Neuronal stem cell (in vitro differentiated cells): ENCODE data around the gene CA9.

ENCODE experiments used
- DNase-seq: peaks from one replicate; pipeline ENCODE4 v3.0.0-alpha.2; 2013; ENCODE audit warnings: low spot score
- H2AFZ ChIP-seq: one replicate; pipeline ENCODE4 v1.6.1; 2013; ENCODE audit warnings: mild to moderate bottlenecking, low read length, inconsistent platforms
- H2AK5ac ChIP-seq: 2 replicates; pipeline ENCODE4 v1.6.1; 2013; ENCODE audit warnings: low read depth, mild to moderate bottlenecking, inconsistent platforms, low read length, moderate library complexity, mixed read lengths
- H2BK120ac ChIP-seq: 2 replicates; pipeline ENCODE4 v1.6.1; 2013; ENCODE audit warnings: low read depth, mild to moderate bottlenecking, inconsistent platforms, low read length, moderate library complexity, mixed read lengths
- H2BK12ac ChIP-seq: one replicate; pipeline ENCODE4 v1.6.1; 2013; ENCODE audit warnings: low read length, inconsistent platforms
- H2BK15ac ChIP-seq: 2 replicates; pipeline ENCODE4 v1.6.1; 2013; ENCODE audit warnings: mild to moderate bottlenecking, low read length, inconsistent platforms, mixed read lengths
- H2BK5ac ChIP-seq: one replicate; pipeline ENCODE4 v1.6.1; 2013; ENCODE audit warnings: inconsistent platforms, mild to moderate bottlenecking, low read length, moderate library complexity
- H3K14ac ChIP-seq: one replicate; pipeline ENCODE4 v1.6.1; 2013; ENCODE audit warnings: low read length, inconsistent platforms
- H3K18ac ChIP-seq: 2 replicates; pipeline ENCODE4 v1.6.1; 2013; ENCODE audit warnings: low read length, inconsistent platforms
- H3K23ac ChIP-seq: 2 replicates; pipeline ENCODE4 v1.6.1; 2013; ENCODE audit warnings: low read depth, mild to moderate bottlenecking, mixed read lengths, low read length, inconsistent platforms; ENCODE audit not compliant: poor library complexity
- H3K27ac ChIP-seq: replicated peaks from 3 replicates; pipeline ENCODE4 v1.5.1; 2013; ENCODE audit warnings: low read length, inconsistent platforms
- H3K27me3 ChIP-seq, 3 experiments: 2 replicates each; pipeline ENCODE4 v1.6.1; 2013; ENCODE audit warnings: low read length in 3 of 3, mild to moderate bottlenecking in 2 of 3, inconsistent platforms in 1 of 3, low read depth in 1 of 3, mixed read lengths in 1 of 3, moderate library complexity in 1 of 3; ENCODE audit not compliant: control insufficient read depth in 3 of 3, insufficient read depth in 3 of 3
- H3K36me3 ChIP-seq, 2 donors: replicated peaks in 1 of 2; 2 replicates each; pipeline ENCODE4 v1.6.1; 2013; ENCODE audit warnings: low read length in 2 of 2; ENCODE audit not compliant: control insufficient read depth in 2 of 2, insufficient read depth in 2 of 2
- H3K4ac ChIP-seq: 2 replicates; pipeline ENCODE4 v1.6.1; 2013; ENCODE audit warnings: inconsistent platforms, mild to moderate bottlenecking, low read length, moderate library complexity
- H3K4me1 ChIP-seq, 2 donors: 1 replicate in 1 of 2; 2 replicates in 1 of 2; pipeline ENCODE4 v1.6.1; 2013; ENCODE audit warnings: low read length in 2 of 2, low read depth in 1 of 2; ENCODE audit not compliant: control insufficient read depth in 2 of 2, insufficient read depth in 1 of 2
- H3K4me2 ChIP-seq: one replicate; pipeline ENCODE4 v1.6.1; 2013; ENCODE audit warnings: mild to moderate bottlenecking, low read length, inconsistent platforms; ENCODE audit not compliant: insufficient read depth, poor library complexity, severe bottlenecking
- H3K4me3 ChIP-seq, 2 donors: 2 replicates each; pipeline ENCODE4 v1.5.1; 2013; ENCODE audit warnings: low read length in 2 of 2, mild to moderate bottlenecking in 2 of 2, inconsistent platforms in 1 of 2, moderate library complexity in 1 of 2
- H3K79me1 ChIP-seq: one replicate; pipeline ENCODE4 v1.6.1; 2013; ENCODE audit warnings: low read depth, mild to moderate bottlenecking, inconsistent platforms, low read length, moderate library complexity
- H3K9ac ChIP-seq: one replicate; pipeline ENCODE4 v1.6.1; 2013; ENCODE audit warnings: mild to moderate bottlenecking, low read depth, low read length, inconsistent platforms; ENCODE audit not compliant: poor library complexity
- H3K9me3 ChIP-seq, 2 donors: replicated peaks in 1 of 2; 2 replicates each; pipeline versions ENCODE3 to v1.6.1; 2013; ENCODE audit warnings: low read length in 2 of 2, mild to moderate bottlenecking in 2 of 2, inconsistent platforms in 1 of 2, low read depth in 1 of 2, mixed read lengths in 1 of 2, moderate library complexity in 1 of 2; ENCODE audit not compliant: control insufficient read depth in 2 of 2, insufficient read depth in 1 of 2
- H4K8ac ChIP-seq: one replicate; pipeline ENCODE4 v1.6.1; 2013; ENCODE audit warnings: low read depth, mild to moderate bottlenecking, inconsistent platforms, low read length, moderate library complexity
- H4K91ac ChIP-seq: one replicate; pipeline ENCODE4 v1.6.1; 2013; ENCODE audit warnings: low read length, low read depth, mild to moderate bottlenecking, inconsistent platforms; ENCODE audit not compliant: poor library complexity
- WGBS, 2 donors: extraction: QIAGEN DNeasy Blood & Tissue Kit; methylation state at CpG; one replicate each; pipeline ENCODE4 v1.1.7; 2013; ENCODE audit warnings: missing lambda C conversion rate in 2 of 2, mixed read lengths in 1 of 2; ENCODE audit not compliant: insufficient read length in 2 of 2, insufficient replicate concordance in 1 of 2; ENCODE audit errors: extremely low coverage in 2 of 2; 5-methylcytosine and 5-hydroxymethylcytosine counted together

The CA9 gene

GRCh38 chr9:35686222-35687203 lies 12.8 kb downstream of the CA9 start:
- peaks cover 6% of the 10 kb centered on the region for H3K79me1 ChIP-seq
- no peak overlapping the region for H2BK120ac ChIP-seq
- no peak overlapping the region for H3K27ac ChIP-seq
- H3K4me2 ChIP-seq: no peak overlapping the region
- H3K9me3 ChIP-seq: no peaks in the 10 kb centered on the region
- no CpG with 5 or more reads among the region's 11 CpGs for WGBS, 2 donors
- no peak overlapping the region for H3K14ac ChIP-seq
- no peak overlapping the region for H3K9ac ChIP-seq
- H3K4me1 ChIP-seq: peaks cover 7 to 19% of the 10 kb centered on the region in 2 donors
- no peak overlapping the region for H4K8ac ChIP-seq
- no peak overlapping the region for H3K23ac ChIP-seq
- H2AFZ ChIP-seq: no peak overlapping the region
- H3K4ac ChIP-seq: no peak overlapping the region
- H3K18ac ChIP-seq: no peak overlapping the region
- H3K36me3 ChIP-seq: peaks cover 19 to 33% of the 10 kb centered on the region in 2 donors
- DNase-seq: no peak
- H3K27me3 ChIP-seq: no peaks in the 10 kb centered on the region
- no peak overlapping the region for H2BK5ac ChIP-seq
- no peak overlapping the region for H2AK5ac ChIP-seq
- H2BK15ac ChIP-seq: no peak overlapping the region
- H2BK12ac ChIP-seq: no peak overlapping the region
- no peak overlapping the region for H3K4me3 ChIP-seq
- no peak overlapping the region for H4K91ac ChIP-seq

DNA sequence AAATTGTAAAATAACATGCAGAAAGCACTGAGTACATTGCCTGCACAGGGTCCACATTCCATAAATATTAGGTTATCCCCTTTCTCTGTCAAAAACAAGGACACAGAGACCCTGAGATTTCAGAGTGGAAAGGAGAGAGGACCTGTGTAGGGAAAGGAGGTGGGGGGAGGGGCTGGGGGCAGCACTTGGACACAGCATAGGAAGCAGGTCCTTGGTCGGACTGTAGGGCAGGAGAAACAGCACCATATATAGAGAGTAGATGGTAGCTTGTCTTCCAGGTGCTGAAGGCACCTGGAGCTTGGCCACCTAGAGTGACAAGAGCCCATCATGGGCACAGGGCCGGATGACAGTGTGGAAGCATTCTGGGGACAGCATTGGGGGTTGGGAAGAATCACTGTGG lies 13.6 kb downstream of the CA9 start:
- Histone ChIP-seq H3K36me3 (peaks cover 19 to 32% of the 10 kb centered on the region in 2 donors), H3K4me1 (peaks cover 12 to 21% of the 10 kb centered on the region in 2 donors), H2BK12ac (no peak overlapping the region), H3K9me3 (no peaks in the 10 kb centered on the region), H2BK120ac (no peak overlapping the region), H3K18ac (no peak overlapping the region), H3K79me1 (peaks cover 6% of the 10 kb centered on the region), H2BK5ac (no peak overlapping the region), H3K4me2 (no peak overlapping the region), H4K91ac (no peak overlapping the region), H2AK5ac (no peak overlapping the region), H4K8ac (no peak overlapping the region), H2AFZ (no peak overlapping the region), H3K27ac (no peak overlapping the region), H3K23ac (no peak overlapping the region), H3K14ac (no peak overlapping the region), H3K4ac (no peak overlapping the region), H3K4me3 (no peak overlapping the region), H3K27me3 (no peaks in the 10 kb centered on the region), H3K9ac (no peak overlapping the region), H2BK15ac (no peak overlapping the region)
- DNase-seq: no peak
- no CpG with 5 or more reads among the region's 2 CpGs for WGBS, 2 donors

DNA sequence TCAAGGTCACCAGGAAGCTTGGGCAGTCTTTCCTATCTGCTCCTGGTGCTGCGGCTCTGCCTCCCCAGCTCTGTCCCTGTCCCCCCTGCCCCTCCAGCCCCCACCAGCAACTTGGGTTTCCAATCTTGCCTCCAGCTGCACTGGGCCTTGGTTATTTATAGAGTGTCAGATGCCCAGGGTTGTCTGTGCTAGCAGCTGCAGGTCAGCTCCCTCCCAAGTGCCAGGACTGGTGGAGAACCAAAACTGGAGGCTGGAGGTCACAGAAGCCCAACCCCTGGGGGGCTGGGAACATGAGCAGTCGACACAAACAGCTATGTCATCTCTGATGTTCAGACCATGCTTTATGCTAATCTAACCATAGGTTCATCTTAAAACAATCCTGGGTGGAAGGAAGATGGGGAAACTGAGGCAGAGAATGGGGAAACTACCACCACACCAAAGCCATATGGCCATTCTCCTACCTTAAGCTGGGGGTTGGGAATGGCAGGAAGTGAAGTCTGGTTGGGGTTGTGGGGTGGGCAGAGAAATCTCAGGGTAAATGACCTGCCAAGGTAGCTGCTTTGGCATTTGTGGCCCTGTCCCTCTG lies 14.3 kb downstream of the CA9 start:
- Histone ChIP-seq H3K27ac (no peak overlapping the region), H3K9ac (no peak overlapping the region), H3K4me3 (no peak overlapping the region)

More for the DNA sequence above, 14.3 kb downstream of the CA9 start:
- Histone ChIP-seq H3K4me1 (peaks cover 12 to 21% of the 10 kb centered on the region in 2 donors), H3K4ac (no peak overlapping the region), H3K9me3 (no peaks in the 10 kb centered on the region), H2BK5ac (no peak overlapping the region), H3K36me3 (peaks cover 15 to 24% of the 10 kb centered on the region in 2 donors), H3K23ac (no peak overlapping the region), H3K79me1 (peaks cover 6% of the 10 kb centered on the region), H2AFZ (no peak overlapping the region), H4K91ac (no peak overlapping the region), H3K27me3 (no peaks in the 10 kb centered on the region), H3K14ac (no peak overlapping the region), H2AK5ac (no peak overlapping the region), H3K18ac (no peak overlapping the region), H4K8ac (no peak overlapping the region), H2BK120ac (no peak overlapping the region), H3K4me2 (no peak overlapping the region), H2BK15ac (no peak overlapping the region), H2BK12ac (no peak overlapping the region)
- no peak for DNase-seq
- no CpG with 5 or more reads among the region's 2 CpGs for WGBS, 2 donors
